Subcutaneous abdominal adipose tissue (tissue), 5 donors: ENCODE results near the gene PLD1.

ENCODE experiments used
- H3K27ac ChIP-seq: one replicate; pipeline ENCODE4 v1.7.0; 2013; ENCODE audit warnings: low read depth, mild to moderate bottlenecking, inconsistent platforms, low read length, moderate library complexity
- H3K27me3 ChIP-seq, 5 donors: one replicate each; pipeline ENCODE4 v1.7.0; 2013; ENCODE audit warnings: low read length in 5 of 5, inconsistent platforms in 1 of 5; ENCODE audit not compliant: control insufficient read depth in 5 of 5, insufficient read depth in 4 of 5
- H3K36me3 ChIP-seq, 5 donors: one replicate each; pipeline ENCODE4 v1.7.0; 2013; ENCODE audit warnings: low read length in 5 of 5; ENCODE audit not compliant: control insufficient read depth in 5 of 5, insufficient read depth in 5 of 5
- H3K4me1 ChIP-seq, 5 donors: one replicate each; pipeline ENCODE4 v1.7.0; 2013; ENCODE audit warnings: low read length in 5 of 5, mild to moderate bottlenecking in 3 of 5, moderate library complexity in 1 of 5; ENCODE audit not compliant: control insufficient read depth in 5 of 5, insufficient read depth in 5 of 5
- H3K4me3 ChIP-seq, 5 donors: one replicate each; pipeline ENCODE4 v1.7.0; 2013; ENCODE audit warnings: low read length in 5 of 5, low read depth in 1 of 5
- H3K9ac ChIP-seq, 5 donors: one replicate each; pipeline ENCODE4 v1.7.0; 2013; ENCODE audit warnings: low read length in 5 of 5, mild to moderate bottlenecking in 4 of 5, moderate library complexity in 3 of 5
- H3K9me3 ChIP-seq, 5 donors: one replicate each; pipeline ENCODE4 v1.7.0; 2013; ENCODE audit warnings: low read length in 5 of 5; ENCODE audit not compliant: control insufficient read depth in 5 of 5
- donor health status: healthy.
- donor health status: healthy.
- donor health status: healthy.
- donor health status: healthy.
- donor health status: healthy.

Gene PLD1

DNA sequence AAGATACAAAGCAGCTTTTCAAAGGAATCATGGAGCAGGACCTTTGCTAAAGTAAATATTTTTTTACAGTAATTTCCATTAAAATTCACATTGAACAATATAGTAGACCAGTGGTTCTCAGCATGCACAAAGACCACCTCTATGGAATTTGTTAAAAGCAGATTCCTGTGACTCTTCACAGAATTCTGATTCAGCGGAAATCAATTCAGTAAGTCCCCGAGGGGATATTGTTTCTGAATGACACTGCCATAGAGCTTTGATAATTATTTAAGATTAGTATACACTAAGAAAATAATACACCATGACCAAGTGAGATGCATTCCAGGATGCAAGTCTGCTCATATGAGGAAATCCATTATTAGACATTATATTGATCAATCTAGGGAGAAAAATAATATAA lies 188.2 kb downstream of the PLD1 start:
- Histone ChIP-seq H3K27me3 (no peaks in the 10 kb centered on the region), H3K27ac (no peak overlapping the region), H3K4me1 (no peaks in the 10 kb centered on the region), H3K36me3 (peaks cover 5 to 14% (median 9%) of the 10 kb centered on the region in 5 donors), H3K4me3 (no peak overlapping the region), H3K9me3 (no peaks in the 10 kb centered on the region), H3K9ac (no peak overlapping the region)

GRCh38 chr3:171620825-171621434 lies 189.4 kb downstream of the PLD1 start:
- Histone ChIP-seq H3K9ac (no peak overlapping the region), H3K27ac (no peak overlapping the region), H3K27me3 (no peaks in the 10 kb centered on the region), H3K9me3 (no peaks in the 10 kb centered on the region), H3K36me3 (peaks cover 5 to 14% (median 9%) of the 10 kb centered on the region in 5 donors), H3K4me1 (no peaks in the 10 kb centered on the region), H3K4me3 (no peak overlapping the region)

GRCh38 chr3:171616798-171617197 lies 193.5 kb downstream of the PLD1 start:
- H3K27ac ChIP-seq = no peak overlapping the region
- no peak overlapping the region for H3K4me3 ChIP-seq
- H3K4me1 ChIP-seq = peaks cover 0 to 5% (median 0%) of the 10 kb centered on the region in 5 donors
- H3K36me3 ChIP-seq = peaks cover 9 to 32% (median 19%) of the 10 kb centered on the region in 5 donors
- H3K9me3 ChIP-seq = no peaks in the 10 kb centered on the region
- H3K27me3 ChIP-seq = no peaks in the 10 kb centered on the region
- no peak overlapping the region for H3K9ac ChIP-seq

DNA sequence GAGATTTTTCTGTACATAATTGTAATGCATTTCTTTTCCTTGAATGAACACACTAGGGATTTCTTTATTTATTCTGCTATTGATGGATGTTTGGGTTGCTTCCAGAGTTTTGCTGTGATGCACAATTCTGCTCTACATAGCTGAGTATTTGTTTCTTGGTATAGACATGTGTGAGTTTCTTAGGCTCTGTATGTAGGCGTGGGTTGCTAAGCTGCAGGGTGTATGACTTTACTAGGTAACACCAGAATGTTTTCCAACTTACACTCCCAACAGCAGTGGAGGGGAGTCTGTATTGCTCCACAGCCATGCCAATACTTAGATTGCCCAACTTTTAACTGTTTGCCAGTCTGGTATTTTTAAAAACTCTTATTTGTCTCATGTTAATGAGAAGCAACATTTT lies 194.6 kb downstream of the PLD1 start:
- Histone ChIP-seq H3K27ac (no peak overlapping the region), H3K9ac (no peak overlapping the region), H3K36me3 (peaks cover 13 to 41% (median 24%) of the 10 kb centered on the region in 5 donors)

DNA sequence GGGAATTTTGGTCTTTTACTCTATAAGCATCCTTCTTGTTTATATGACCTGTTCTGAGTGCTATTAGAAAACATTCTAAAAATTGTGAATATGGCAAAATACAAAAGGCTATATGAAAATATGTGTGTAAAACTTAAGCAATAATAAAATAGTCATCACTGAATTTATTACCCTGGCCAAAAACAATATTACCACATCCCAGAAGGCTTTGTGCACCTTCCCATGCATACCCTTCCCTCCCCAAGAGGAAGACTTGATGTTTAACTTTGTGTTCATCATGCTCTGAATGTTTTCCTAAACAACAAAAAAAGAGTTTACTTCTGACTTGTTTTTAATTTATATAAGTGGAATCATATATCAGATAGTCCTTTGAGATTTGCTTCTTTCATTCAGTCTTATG lies 195.0 kb downstream of the PLD1 start:
- Histone ChIP-seq H3K36me3 (peaks cover 13 to 43% (median 24%) of the 10 kb centered on the region in 5 donors), H3K9me3 (no peaks in the 10 kb centered on the region), H3K4me1 (peaks cover 0 to 5% (median 0%) of the 10 kb centered on the region in 5 donors), H3K27ac (no peak overlapping the region), H3K4me3 (no peak overlapping the region), H3K27me3 (no peaks in the 10 kb centered on the region), H3K9ac (no peak overlapping the region)

More for the DNA sequence above, 194.6 kb downstream of the PLD1 start:
- H3K4me1 ChIP-seq = peaks cover 0 to 5% (median 0%) of the 10 kb centered on the region in 5 donors
- H3K4me3 ChIP-seq = no peak overlapping the region
- no peaks in the 10 kb centered on the region for H3K27me3 ChIP-seq
- no peaks in the 10 kb centered on the region for H3K9me3 ChIP-seq

GRCh38 chr3:171614318-171614921 lies 195.9 kb downstream of the PLD1 start:
- Histone ChIP-seq H3K36me3 (peaks cover 9 to 34% (median 23%) of the 10 kb centered on the region in 5 donors), H3K9me3 (no peaks in the 10 kb centered on the region), H3K4me3 (no peak overlapping the region), H3K27ac (no peak overlapping the region), H3K4me1 (peaks cover 0 to 5% (median 0%) of the 10 kb centered on the region in 5 donors), H3K27me3 (no peaks in the 10 kb centered on the region), H3K9ac (no peak overlapping the region)

DNA sequence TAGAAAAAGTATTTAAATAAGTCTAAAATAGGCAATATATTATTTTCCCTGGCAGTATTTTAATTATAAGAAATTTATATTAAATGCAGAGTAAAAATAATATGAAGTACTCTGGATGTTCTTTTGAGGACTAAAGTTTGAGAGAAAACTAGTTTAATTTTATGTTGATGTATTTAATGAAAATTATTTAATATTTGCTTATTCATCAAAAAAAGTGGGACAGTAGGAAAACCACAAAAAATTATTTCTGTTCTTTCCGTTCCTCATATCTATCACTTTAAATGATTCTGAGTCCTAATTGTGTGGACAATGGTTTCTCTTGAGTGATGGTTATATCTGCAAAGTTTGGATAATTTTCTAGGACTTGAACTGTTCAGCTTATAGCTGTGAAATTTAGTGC lies 202.8 kb downstream of the PLD1 start:
- no peaks in the 10 kb centered on the region for H3K9me3 ChIP-seq
- peaks cover 13 to 41% (median 26%) of the 10 kb centered on the region in 5 donors for H3K36me3 ChIP-seq
- H3K27me3 ChIP-seq = no peaks in the 10 kb centered on the region
- H3K9ac ChIP-seq = no peak overlapping the region
- H3K27ac ChIP-seq = no peak overlapping the region
- no peaks in the 10 kb centered on the region for H3K4me1 ChIP-seq
- no peak overlapping the region for H3K4me3 ChIP-seq

GRCh38 chr3:171606151-171606751 lies 204.0 kb downstream of the PLD1 start:
- Histone ChIP-seq H3K9me3 (no peaks in the 10 kb centered on the region), H3K4me1 (no peaks in the 10 kb centered on the region), H3K9ac (no peak overlapping the region), H3K27ac (no peak overlapping the region), H3K27me3 (no peaks in the 10 kb centered on the region), H3K4me3 (no peak overlapping the region), H3K36me3 (peaks cover 8 to 40% (median 23%) of the 10 kb centered on the region in 5 donors)

DNA sequence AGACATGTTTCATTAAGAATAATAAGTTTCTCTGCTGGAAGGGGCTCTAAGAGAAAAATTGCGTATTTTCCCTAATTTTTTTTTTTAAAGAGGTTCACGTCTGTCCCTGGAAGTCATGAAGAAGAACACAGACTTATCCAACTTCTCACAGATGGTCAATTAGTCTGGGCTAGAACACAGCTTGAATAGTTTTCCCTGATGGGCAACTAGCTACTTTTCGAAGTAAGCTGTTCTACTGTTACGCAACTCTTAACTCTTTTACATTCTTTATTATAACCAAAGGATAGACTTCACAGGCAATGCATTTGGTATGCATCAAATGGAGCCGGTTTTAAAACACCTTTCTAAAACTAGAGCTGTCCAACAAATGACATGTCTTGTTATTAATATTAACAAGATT lies 205.9 kb downstream of the PLD1 start:
- no peaks in the 10 kb centered on the region for H3K27me3 ChIP-seq
- no peaks in the 10 kb centered on the region for H3K4me1 ChIP-seq
- no peak overlapping the region for H3K27ac ChIP-seq
- H3K4me3 ChIP-seq = no peak overlapping the region
- peaks cover 4 to 33% (median 19%) of the 10 kb centered on the region in 5 donors for H3K36me3 ChIP-seq
- no peaks in the 10 kb centered on the region for H3K9me3 ChIP-seq
- no peak overlapping the region for H3K9ac ChIP-seq

DNA sequence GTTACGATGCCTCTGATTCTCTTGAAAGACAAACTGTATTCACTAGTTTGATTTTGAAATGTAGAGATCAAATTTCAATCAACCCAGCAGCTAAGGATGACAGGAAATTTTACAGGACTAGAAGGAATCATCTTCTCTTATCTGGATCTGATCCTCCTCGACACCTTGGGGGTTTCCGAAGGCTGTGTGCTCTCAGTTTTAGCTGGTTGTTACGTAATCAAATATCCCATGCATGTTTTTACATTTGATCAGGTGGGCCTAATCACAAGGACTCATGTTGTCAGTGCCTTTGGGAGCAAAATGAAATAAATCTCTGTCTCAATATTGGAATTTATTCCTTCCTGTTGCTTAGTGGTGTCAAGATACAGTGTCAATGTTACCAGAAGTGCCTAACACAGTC lies 208.2 kb downstream of the PLD1 start:
- Histone ChIP-seq H3K9me3 (no peaks in the 10 kb centered on the region), H3K4me3 (no peak overlapping the region), H3K27ac (no peak overlapping the region), H3K9ac (no peak overlapping the region), H3K4me1 (no peaks in the 10 kb centered on the region), H3K36me3 (peaks cover 4 to 33% (median 18%) of the 10 kb centered on the region in 5 donors), H3K27me3 (no peaks in the 10 kb centered on the region)
